Measurements from ENCODE around the gene SCAMP4.

Gene SCAMP4

GRCh38 chr19:1954532-1954933, 49.3 kb downstream of the SCAMP4 start:
- in situ Hi-C loops (cut with HindIII; ENCODE audit: low sequenced_read_pairs): no loop called here

- in situ Hi-C loops (cut with HindIII; ENCODE audit: low sequenced_read_pairs): no loop called here
These were observed 50.2 kb downstream of the SCAMP4 start for GRCh38 chr19:1955171-1956121.

- in situ Hi-C loops (cut with HindIII; ENCODE audit: low sequenced_read_pairs): no loop called here
These were observed 50.9 kb downstream of the SCAMP4 start for GRCh38 chr19:1956122-1956494.

- in situ Hi-C loops (cut with HindIII; ENCODE audit: low sequenced_read_pairs): no loop called here
These were observed 51.8 kb downstream of the SCAMP4 start for GRCh38 chr19:1956868-1957492.

- in situ Hi-C loops (cut with HindIII; ENCODE audit: low sequenced_read_pairs): no loop called here
These were observed 52.5 kb downstream of the SCAMP4 start for GRCh38 chr19:1957562-1958248.

GRCh38 chr19:1959928-1960589, 54.9 kb downstream of the SCAMP4 start:
- in situ Hi-C loops (cut with HindIII; ENCODE audit: low sequenced_read_pairs): no loop called here

GRCh38 chr19:1961000-1961883, 56.0 kb downstream of the SCAMP4 start:
- in situ Hi-C loops (cut with HindIII; ENCODE audit: low sequenced_read_pairs): no loop called here

GRCh38 chr19:1962674-1963073, 57.5 kb downstream of the SCAMP4 start:
- in situ Hi-C loops (cut with HindIII; ENCODE audit: low sequenced_read_pairs): no loop called here

GRCh38 chr19:1967087-1967608, 61.9 kb downstream of the SCAMP4 start:
- in situ Hi-C loops (cut with HindIII; ENCODE audit: low sequenced_read_pairs): no loop called here

GRCh38 chr19:1968279-1969175, 63.3 kb downstream of the SCAMP4 start:
- in situ Hi-C loops (cut with HindIII; ENCODE audit: low sequenced_read_pairs): no loop called here

- in situ Hi-C loops (cut with HindIII; ENCODE audit: low sequenced_read_pairs): no loop called here
These were observed 64.2 kb downstream of the SCAMP4 start for GRCh38 chr19:1969176-1970002.

GRCh38 chr19:1970003-1970805, 65.0 kb downstream of the SCAMP4 start:
- in situ Hi-C loops (cut with HindIII; ENCODE audit: low sequenced_read_pairs): no loop called here

GRCh38 chr19:1970806-1971502, 65.8 kb downstream of the SCAMP4 start:
- in situ Hi-C loops (cut with HindIII; ENCODE audit: low sequenced_read_pairs): no loop called here

- in situ Hi-C loops (cut with HindIII; ENCODE audit: low sequenced_read_pairs): no loop called here
These were observed 69.4 kb downstream of the SCAMP4 start for GRCh38 chr19:1974381-1975161.

- in situ Hi-C loops (cut with HindIII; ENCODE audit: low sequenced_read_pairs): no loop called here
These were observed 69.9 kb downstream of the SCAMP4 start for GRCh38 chr19:1975162-1975480.

Measured in endothelial cell of hepatic sinusoid (primary cell).